HL-60 (cell line): ENCODE results near the gene SDC1.

Experiments
- REST ChIP-seq: IDR thresholded peaks from 2 replicates; pipeline ENCODE4 v1.6.1; 2012; ENCODE audit warnings: low read depth; ENCODE audit not compliant: insufficient replicate concordance
- SPI1 ChIP-seq: IDR thresholded peaks from 2 replicates; pipeline ENCODE4 v1.6.1; 2012; ENCODE audit warnings: low read depth, mild to moderate bottlenecking, borderline replicate concordance
- TF ChIP-seq, protein P1 (sequence below): IDR thresholded peaks from one replicate; pipeline ENCODE4 v1.5.1; 2011; ENCODE audit warnings: low read length, control low read depth, inconsistent platforms; ENCODE audit not compliant: insufficient read depth

GRCh38 chr2:20169796-20170703 lies 54.9 kb downstream of the SDC1 start:
- TF ChIP-seq, protein P1, sequence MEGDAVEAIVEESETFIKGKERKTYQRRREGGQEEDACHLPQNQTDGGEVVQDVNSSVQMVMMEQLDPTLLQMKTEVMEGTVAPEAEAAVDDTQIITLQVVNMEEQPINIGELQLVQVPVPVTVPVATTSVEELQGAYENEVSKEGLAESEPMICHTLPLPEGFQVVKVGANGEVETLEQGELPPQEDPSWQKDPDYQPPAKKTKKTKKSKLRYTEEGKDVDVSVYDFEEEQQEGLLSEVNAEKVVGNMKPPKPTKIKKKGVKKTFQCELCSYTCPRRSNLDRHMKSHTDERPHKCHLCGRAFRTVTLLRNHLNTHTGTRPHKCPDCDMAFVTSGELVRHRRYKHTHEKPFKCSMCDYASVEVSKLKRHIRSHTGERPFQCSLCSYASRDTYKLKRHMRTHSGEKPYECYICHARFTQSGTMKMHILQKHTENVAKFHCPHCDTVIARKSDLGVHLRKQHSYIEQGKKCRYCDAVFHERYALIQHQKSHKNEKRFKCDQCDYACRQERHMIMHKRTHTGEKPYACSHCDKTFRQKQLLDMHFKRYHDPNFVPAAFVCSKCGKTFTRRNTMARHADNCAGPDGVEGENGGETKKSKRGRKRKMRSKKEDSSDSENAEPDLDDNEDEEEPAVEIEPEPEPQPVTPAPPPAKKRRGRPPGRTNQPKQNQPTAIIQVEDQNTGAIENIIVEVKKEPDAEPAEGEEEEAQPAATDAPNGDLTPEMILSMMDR, result no peak
- TF ChIP-seq REST (no peak), SPI1 (no peak)
